ENCODE measurements around the gene MCRIP1.

MCRIP1 gene

DNA sequence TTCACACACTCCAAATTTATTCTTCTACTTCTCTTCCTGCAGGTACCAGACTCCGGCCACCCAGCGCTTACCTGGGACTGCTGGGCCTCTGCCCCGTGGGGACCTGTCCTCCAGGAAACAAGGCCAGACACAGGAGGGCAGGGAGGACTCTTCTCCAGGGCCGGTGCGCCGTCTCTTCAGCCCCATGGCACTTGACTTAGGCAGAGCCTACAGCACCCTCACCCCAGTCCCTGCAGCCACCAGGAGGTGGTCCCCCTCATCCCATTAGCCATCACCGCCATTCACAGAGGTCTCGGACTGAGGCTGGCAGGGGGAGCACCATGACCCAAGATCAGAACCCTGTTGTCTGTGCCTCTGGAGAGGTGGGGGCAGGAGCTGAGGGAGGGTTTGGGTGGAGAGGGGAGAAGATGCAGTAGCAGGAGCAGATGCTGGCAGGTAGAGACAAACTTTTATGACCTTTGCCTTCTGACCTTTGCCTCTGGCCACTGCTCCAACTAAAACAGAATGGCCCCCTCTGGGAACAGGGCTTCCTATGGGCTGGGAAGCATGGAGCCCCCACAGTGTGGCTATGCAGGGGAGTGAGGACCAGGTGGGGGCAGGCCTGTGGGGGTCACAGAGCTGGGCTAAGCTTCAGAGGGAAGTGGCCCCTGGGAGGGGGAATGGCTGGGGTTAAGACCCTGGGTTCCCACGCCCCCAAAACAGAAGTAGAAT lies 30.9 kb downstream of the MCRIP1 start:
- no peaks in the 10 kb centered on the region for H3K9me3 ChIP-seq (ENCODE audit: control insufficient read depth, low read length)
- no peak overlapping the region for H3K4me3 ChIP-seq (ENCODE audit: low read length)
- no peak overlapping the region for H3K9ac ChIP-seq (ENCODE audit: low read length)
- peaks cover 65% of the 10 kb centered on the region for H3K27me3 ChIP-seq (ENCODE audit: control insufficient read depth, insufficient read depth, low read length)
- no peaks in the 10 kb centered on the region for H3K36me3 ChIP-seq (ENCODE audit: control insufficient read depth, insufficient read depth, low read length)
- peaks cover 11% of the 10 kb centered on the region for H3K4me1 ChIP-seq (ENCODE audit: control insufficient read depth, insufficient read depth, low read length)

DNA sequence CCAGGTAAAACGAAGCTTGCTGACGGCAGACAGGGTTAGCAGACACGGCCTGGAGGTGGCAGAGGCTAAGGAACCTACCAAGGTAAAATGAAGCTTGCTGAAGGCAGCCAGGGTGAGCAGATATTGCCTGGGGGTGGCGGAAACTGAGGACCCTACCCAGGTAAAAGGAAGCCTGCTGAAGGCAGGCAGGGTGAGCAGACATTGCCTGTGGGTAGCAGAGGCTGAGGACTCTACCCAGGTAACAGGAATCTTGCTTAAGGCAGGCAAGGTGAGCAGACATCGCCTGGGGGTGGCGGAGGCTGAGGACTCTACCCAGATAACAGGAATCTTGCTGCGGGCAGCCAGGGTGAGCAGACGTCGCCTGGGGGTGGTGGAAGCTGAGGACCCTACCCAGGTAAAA lies 31.8 kb downstream of the MCRIP1 start:
- Histone ChIP-seq H3K9ac (ENCODE audit: low read length) (no peak overlapping the region), H3K27me3 (ENCODE audit: control insufficient read depth, insufficient read depth, low read length) (peaks cover 56% of the 10 kb centered on the region), H3K36me3 (ENCODE audit: control insufficient read depth, insufficient read depth, low read length) (no peaks in the 10 kb centered on the region), H3K9me3 (ENCODE audit: control insufficient read depth, low read length) (no peaks in the 10 kb centered on the region), H3K4me1 (ENCODE audit: control insufficient read depth, insufficient read depth, low read length) (peaks cover 11% of the 10 kb centered on the region), H3K4me3 (ENCODE audit: low read length) (no peak overlapping the region)

DNA sequence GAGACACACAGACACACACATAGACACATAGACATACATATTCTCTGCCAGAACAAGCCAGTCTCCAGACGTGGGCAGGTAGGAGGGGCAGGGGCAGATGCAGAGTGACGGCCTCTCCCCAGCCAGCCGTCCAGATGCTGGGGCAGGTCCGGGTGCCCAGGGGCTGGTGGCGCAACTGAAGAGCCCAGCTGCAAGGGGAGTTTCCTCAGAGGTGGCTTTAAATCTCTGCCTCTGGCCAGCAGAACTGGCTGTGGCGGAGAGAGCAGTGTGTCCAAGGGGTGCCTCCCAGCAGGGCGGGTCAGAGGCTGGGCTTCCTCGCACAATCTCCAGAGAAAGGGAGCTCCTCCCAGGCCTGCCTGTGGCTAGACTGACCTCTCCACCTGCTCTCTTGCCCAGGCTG lies 38.6 kb downstream of the MCRIP1 start:
- Histone ChIP-seq H3K9me3 (ENCODE audit: control insufficient read depth, low read length) (no peaks in the 10 kb centered on the region), H3K27me3 (ENCODE audit: control insufficient read depth, insufficient read depth, low read length) (peaks cover 17% of the 10 kb centered on the region), H3K9ac (ENCODE audit: low read length) (no peak overlapping the region), H3K4me3 (ENCODE audit: low read length) (no peak overlapping the region), H3K4me1 (ENCODE audit: control insufficient read depth, insufficient read depth, low read length) (peaks cover 13% of the 10 kb centered on the region), H3K36me3 (ENCODE audit: control insufficient read depth, insufficient read depth, low read length) (no peaks in the 10 kb centered on the region)

DNA sequence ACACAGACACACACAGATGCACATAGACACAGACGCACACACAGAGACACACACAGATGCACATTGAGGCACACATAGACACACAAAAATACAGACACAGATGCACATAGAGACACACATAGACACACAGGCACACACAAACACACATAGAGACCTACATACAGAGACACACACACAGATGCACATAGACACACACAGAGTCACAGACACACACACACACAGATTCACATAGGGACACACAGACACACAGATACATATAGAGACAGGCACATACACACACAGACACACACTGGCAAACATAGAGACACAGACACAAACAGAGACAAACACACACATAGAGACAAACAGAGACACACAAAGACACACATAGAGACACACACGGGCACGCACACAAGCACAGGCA lies 39.0 kb downstream of the MCRIP1 start:
- peaks cover 17% of the 10 kb centered on the region for H3K27me3 ChIP-seq (ENCODE audit: control insufficient read depth, insufficient read depth, low read length)

DNA sequence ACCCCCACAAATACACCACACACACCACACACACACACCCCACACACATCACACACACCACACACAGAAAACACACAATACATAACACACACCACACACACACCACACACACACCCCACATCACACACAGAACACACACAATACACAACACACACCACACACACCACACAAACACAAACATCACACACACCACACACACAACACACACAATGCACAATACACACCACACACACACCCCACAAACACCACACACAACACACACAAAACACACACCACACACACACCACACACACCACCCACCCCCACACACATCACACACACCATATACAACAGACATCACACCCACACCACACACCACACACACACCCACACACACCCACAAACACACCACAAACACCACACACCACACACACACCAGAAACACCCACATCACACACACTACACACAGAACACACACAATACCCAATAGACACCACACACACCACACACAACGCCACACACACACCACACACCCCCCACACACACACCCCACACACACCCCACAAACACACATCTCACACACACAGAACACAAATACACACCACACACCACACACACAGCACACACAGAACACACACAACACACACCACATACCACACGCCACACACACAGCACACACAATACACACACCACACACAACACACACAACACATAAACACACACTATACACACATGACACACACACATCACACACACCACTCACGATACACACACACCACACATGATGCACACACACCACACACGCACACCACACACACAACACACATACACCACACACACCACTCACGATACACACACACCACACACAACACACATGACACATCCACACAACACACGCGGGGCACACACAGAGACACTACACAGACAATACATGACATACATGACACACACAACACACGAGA lies 40.1 kb downstream of the MCRIP1 start:
- Histone ChIP-seq H3K36me3 (ENCODE audit: control insufficient read depth, insufficient read depth, low read length) (no peaks in the 10 kb centered on the region), H3K4me1 (ENCODE audit: control insufficient read depth, insufficient read depth, low read length) (peaks cover 13% of the 10 kb centered on the region), H3K9ac (ENCODE audit: low read length) (no peak overlapping the region), H3K9me3 (ENCODE audit: control insufficient read depth, low read length) (no peaks in the 10 kb centered on the region), H3K27me3 (ENCODE audit: control insufficient read depth, insufficient read depth, low read length) (peaks cover 17% of the 10 kb centered on the region), H3K4me3 (ENCODE audit: low read length) (no peak overlapping the region)

More for the DNA sequence above, 39.0 kb downstream of the MCRIP1 start:
- Histone ChIP-seq H3K9me3 (ENCODE audit: control insufficient read depth, low read length) (no peaks in the 10 kb centered on the region), H3K9ac (ENCODE audit: low read length) (no peak overlapping the region), H3K36me3 (ENCODE audit: control insufficient read depth, insufficient read depth, low read length) (no peaks in the 10 kb centered on the region), H3K4me1 (ENCODE audit: control insufficient read depth, insufficient read depth, low read length) (peaks cover 13% of the 10 kb centered on the region), H3K4me3 (ENCODE audit: low read length) (no peak overlapping the region)
